HG03196 (cell line): ENCODE measurements around the gene CIDEB.
"Not testable (repeated sequence)": the region's sequence is repeated elsewhere in the genome, so short reads cannot be mapped to it uniquely, and the experiment has no call there.

Source experiments
- ATAC-seq: cut with Tn5 transposase; IDR thresholded peaks from one replicate; pipeline ENCODE4 v1.9.1; 2021; ENCODE audit not compliant: unreplicated experiment

CIDEB gene, protein sequence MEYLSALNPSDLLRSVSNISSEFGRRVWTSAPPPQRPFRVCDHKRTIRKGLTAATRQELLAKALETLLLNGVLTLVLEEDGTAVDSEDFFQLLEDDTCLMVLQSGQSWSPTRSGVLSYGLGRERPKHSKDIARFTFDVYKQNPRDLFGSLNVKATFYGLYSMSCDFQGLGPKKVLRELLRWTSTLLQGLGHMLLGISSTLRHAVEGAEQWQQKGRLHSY

DNA sequence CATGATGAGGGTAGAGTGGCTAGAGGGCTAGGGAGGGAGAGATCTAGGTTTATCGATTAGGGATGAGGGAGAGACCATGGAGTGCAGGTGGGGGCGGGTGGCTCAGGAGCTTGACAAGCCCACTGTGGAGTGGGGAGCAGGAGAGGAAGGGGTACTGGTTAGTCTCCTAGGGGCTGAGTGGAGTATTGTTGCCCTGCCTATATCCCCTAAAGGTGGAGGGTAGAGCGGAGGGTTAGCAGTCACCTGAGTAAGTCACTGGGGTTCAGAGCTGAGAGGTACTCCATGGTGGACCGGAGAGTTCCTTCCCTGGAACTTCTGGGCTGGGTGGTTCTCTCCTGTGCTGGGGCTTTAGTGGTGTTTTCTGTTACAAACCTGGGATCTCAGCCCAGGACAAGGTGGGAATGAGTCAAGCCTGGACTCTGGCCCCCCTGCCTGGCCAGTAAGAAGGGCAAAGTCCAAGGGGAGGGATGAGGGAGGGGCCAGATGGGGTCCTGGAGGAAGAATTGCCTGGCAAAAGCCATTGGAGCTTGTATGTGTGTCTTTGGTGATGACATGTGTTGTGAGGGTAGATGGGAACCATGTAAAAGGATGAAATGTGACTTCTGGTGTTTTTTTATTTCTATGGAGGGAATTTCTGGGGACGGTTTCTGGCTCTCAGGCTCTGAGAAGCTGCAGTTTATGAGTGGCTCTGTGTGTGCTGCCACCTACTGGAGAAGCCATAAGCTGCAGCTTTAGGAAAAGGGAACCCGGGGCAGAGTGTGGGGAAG is at the start of gene CIDEB:
Gene CIDEB (minus strand): TSS at position 403 of the 767 bp plus-strand sequence. CDS start 119 bp downstream, at position 284.
- ATAC-seq = no peak

DNA sequence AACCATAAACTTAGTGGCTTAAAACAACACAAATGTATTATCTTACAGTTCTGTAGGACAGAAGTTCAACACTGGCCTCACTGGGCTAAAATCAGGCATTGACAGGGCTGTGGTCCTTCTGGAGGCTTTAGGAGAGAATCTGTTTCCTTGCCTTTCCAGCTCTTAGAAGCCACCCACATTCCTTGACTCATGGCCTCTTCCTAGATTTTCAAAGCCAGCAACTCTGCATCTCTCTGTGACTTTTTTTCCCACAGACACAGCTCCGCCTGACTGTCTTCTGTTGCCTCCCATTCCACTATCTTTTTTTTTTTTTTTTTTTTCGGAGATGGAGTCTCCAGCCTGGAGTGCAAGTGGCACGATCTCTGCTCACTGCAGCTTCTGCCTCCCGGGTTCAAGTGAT is 48.4 kb upstream of the CIDEB start:
- no peak for ATAC-seq

GRCh38 chr14:24355009-24355408 is 47.2 kb upstream of the CIDEB start:
- ATAC-seq = no peak

GRCh38 chr14:24354482-24354825 is 46.7 kb upstream of the CIDEB start:
- not testable (repeated sequence) for ATAC-seq

DNA sequence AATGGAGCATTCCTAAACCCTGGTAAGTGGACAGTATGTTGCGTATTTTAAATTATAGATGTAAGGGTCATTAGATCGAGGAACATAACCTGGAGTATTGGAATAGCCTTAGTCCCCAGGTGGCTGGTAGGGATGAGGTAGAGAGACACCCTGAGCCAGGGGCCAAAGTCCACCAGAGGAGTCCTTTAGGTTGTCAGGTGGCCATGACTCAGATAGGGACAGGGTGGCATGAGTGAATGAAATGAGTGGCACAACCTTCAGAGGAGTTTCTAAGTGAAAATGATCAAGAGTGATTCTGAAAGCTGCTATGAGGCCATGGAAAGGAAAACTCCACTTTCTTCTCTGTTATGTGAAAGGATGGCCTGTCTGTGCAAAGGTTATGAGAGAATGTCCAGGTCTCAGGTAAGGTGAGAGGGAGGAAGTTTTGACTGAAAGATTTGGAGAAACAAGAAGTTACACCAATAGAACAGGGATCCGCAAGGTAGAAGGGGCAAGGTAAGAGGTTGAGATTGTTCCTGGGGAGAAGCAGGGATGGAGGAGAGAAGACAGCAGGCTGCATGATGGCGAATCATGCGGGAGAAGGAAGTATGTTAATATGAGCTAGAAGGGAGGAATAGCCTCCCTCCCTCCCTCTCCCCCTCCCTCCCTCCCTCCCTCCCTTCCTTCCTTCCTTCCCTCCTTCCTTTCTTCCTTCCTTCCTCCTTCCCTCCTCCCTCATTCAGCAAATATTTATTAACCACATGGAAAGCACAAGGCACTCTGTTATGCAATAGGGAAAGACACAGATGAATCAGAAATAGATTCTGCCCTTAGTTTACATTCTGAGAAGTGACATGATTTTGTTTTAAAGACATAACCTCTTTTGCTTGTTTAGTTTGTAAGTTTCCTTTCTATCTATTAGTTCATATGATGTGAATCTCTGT is 46.0 kb upstream of the CIDEB start:
- ATAC-seq = no peak

- no peak for ATAC-seq
Observed at GRCh38 chr14:24351517-24351916, 43.7 kb upstream of the CIDEB start.

GRCh38 chr14:24349742-24350141 is 42.0 kb upstream of the CIDEB start:
- no peak for ATAC-seq

DNA sequence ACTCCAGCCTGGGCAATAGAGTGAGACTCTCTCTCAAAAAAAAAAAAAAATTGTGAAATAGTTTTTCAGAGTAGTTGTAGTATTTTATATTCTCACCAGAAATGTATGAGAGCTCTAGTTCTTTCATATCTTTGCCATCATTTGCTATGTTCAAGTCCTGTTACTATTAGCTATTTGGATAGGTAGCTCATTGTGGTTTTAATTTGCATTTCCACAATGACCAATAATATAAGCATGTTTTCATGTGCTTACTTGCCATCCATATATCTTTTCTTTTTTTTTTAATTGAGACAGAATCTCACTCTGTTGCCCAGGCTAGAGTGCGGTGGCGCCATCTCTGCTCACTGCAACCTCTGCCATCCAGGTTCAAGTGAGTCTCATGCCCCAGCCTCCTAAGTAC is 40.4 kb upstream of the CIDEB start:
- ATAC-seq = no peak

DNA sequence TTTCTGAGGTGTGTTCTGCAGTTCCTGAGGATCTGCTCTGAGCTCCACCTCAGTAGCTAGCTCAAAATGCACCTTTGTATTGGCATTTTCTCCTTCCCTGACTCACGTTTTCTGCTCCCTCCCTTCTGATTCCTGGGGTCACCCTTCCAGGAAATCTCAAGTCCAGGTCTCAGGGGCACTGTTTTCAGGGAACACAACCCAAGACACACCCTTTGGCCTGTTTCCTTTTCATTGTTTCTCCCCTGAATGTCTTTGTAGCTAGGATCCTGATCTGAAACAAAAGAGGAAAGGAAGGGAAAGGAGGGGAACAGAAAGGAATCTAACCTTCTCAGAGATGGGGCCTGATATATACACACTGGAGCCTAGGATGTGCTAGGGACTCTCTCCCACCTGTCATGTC is 39.4 kb upstream of the CIDEB start:
- no peak for ATAC-seq

DNA sequence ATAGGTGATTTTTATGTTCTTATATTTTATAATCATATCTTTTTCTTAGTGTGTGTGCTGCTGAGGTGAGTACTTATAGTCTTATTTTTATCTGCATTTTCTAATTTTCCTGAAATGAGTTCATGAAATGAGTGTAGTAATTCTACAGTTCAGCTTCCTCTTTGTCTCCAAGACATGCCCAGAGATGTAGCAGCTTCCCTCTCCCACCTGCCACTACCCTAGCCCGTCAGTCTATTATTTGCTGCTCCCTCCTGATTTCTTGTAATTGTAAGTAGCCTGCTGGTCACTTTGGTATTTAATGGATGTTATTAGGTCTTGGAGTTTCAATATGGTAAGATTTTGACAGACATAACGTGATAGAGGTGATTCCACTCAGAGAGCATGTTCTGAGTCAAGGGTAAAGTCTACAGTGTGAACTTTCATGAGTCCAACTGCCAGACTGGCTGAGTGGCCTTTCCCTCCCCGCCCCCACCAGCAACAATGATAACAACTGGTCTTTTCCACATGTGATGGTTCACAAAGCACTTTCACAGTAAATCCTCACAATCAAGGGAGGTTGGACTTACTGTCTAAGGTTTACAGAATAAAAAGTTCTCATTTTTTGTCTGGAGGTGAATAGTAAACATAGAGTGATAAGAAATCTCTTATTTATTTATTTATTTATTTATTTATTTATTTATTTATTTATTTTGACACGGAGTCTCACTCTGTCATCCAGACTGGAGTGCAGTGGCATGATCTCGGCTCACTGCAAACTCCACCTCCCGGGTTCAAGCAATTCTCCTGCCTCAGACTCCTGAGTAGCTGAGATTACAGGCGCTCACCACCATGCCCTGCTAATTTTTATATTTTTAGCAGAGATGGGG is 36.3 kb upstream of the CIDEB start:
- ATAC-seq = no peak

- ATAC-seq = no peak
Observed at GRCh38 chr14:24342889-24343288, 35.1 kb upstream of the CIDEB start.

DNA sequence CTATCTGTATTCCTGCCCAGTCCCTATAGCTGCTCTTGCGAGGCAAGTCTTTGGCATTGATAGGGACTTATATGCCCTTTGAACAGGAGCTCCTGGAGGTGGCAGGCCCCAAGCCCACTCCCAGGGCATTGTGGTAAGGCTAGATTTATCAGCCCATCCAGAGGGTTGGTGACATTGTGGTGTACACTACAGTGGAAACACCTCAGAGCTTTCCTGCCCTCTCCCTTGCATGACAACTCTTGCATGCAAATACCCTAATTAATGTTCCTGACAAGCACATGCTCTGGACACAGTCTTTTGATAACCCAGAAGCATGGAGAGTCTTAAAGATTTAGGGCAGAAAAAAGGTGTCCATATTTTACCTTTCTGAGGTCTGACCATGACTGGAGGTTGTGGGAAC is 32.8 kb upstream of the CIDEB start:
- no peak for ATAC-seq

DNA sequence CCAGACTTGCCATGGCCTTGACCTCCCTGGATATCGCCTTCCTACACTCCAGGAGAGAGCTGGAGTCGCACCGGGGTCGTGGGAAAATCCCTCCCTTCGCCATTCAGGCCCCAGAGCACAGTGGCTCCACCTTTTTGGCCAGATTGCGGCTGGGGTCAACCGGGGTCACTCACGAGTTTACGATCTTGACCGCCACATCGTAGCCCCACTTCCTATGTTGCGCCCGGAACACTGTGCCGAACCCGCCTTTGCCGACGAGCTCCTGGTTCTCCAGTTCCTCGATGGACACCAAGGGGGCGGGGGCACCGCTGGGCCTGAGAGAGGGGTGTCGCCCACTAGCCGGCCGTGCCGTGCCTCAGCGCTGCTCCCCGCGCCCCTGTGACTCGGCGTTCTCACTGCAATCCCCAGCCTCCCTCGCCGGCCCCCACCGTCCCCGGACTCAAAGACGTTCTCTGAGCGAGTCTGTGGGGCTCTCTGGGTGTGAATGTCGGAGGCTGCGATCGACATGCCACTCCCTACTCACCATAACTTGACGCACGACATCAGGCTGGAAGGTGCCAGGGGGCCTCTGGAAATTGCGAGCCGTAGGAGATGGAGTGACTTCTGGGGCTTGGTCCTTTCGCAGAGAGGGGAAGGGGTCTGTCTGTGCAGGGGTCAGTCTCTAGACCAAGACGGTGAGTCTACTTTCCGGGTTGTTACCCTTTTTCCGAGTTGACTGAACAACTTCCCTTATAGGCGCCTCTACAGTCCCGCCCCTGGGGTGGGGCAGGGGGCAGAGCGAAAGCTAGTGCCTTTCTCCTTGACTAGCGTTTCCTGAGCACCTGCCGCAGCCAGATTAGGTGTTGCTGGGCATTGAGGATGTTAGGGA is 31.7 kb upstream of the CIDEB start, which contains the start of gene RIPK3:
Gene RIPK3 (minus strand): TSS at position 708 of the 868 bp plus-strand sequence. CDS start 165 bp downstream, at position 543.
- peak; percentile 77 for ATAC-seq

DNA sequence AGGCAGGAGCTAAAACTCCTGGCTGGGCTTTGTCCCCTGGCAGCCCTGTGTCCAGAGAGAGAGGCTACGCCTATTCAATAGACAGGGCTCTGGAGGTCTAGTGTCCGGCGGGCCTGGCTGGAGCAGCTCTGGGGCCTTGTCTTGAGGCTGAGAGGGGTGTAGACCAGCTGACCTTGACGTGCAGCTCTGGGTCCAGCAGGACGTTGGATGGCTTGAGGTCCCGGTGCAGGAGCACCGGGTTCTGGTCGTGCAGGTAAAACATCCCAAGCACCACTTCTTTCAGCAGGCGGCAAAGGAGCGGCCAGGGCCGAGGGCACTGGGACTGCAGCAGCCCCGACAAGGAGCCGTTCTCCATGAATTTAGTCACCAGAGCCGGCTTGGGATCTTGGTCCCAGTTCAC is 31.1 kb upstream of the CIDEB start:
- ATAC-seq = no peak

DNA sequence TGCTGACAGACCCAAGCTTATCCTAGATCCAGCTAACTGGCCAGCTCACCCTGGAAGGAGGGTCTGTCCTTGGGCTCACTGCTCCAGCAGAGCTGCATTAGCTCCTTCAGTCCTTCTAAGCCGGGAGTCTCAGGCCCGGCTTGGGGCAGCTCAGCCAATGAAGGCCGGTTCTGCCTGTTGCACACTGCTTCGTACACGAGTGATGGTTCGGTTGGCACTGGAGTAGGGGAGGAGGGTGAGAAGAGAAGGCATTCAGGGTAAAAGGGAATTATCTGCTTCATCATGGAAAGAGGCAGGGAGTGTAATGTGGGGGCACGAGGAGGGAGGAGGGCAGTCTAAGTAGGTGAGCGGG is 30.0 kb upstream of the CIDEB start:
- no peak for ATAC-seq

DNA sequence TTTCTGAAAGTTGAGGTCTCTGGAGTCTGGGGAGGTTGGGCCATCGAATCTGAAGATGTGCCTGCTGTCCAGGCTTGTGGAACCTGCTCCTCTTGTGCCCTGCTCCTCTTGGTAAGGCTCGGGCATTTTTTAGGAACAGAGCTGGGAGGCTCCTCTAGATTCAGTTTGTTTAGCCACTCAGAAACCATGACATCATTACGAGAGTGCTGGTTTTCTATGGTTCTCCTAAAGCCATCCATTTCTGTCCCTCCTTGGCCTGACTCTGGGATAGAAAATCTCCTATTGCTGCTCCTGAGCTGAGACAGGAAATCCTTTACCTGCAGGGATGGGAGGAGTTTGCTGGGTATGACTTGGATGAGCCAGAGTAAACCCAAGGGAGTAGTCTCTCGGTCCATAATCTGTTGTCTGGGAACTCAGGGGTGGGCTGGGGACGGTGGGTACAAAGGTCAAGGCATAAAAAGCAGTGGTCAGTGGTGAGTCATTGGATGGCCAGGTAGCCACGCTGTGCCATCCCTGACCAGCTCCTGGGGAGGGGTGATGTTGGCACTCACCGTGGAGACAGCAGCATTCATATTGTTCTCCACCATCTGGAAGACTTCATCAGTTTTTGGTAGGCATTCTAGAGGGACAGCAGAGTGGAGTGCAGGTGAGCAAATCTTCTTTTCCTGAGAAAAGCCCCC is 29.5 kb upstream of the CIDEB start:
- no peak for ATAC-seq

DNA sequence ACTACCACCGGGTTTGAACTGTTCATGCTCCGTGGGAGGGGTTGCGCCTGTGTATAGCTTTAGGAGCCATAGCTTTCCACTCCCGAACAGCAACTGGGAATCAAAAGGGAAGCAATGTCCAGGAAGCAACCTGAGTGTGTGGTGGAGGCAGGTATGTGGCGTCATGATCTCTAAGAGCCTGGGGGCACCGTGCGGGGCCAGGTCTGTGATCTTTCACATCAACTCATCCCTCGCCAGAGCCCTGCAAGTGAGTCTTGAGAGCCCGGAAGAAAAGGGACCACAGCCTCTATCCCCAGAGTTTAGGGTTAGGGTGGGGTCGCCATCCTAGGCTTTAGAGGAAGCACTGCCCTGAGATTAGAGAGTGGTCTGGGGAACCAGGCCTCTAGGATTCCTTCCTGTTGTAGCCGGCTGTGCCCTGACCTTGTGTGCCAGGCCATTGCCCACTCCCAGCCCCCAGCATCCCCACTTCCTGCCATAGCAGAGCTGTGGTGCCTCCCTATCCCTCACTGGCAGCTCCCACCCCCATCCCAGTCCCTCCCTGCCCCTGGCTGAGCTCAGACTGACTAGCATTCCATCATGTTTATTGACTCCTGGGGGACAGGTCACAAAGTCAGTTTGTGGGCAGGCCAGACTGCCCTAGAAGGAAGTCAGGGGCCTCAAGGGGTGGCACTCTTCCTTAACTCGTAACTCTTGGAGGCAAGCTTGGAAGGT is 27.8 kb upstream of the CIDEB start:
- no peak for ATAC-seq

DNA sequence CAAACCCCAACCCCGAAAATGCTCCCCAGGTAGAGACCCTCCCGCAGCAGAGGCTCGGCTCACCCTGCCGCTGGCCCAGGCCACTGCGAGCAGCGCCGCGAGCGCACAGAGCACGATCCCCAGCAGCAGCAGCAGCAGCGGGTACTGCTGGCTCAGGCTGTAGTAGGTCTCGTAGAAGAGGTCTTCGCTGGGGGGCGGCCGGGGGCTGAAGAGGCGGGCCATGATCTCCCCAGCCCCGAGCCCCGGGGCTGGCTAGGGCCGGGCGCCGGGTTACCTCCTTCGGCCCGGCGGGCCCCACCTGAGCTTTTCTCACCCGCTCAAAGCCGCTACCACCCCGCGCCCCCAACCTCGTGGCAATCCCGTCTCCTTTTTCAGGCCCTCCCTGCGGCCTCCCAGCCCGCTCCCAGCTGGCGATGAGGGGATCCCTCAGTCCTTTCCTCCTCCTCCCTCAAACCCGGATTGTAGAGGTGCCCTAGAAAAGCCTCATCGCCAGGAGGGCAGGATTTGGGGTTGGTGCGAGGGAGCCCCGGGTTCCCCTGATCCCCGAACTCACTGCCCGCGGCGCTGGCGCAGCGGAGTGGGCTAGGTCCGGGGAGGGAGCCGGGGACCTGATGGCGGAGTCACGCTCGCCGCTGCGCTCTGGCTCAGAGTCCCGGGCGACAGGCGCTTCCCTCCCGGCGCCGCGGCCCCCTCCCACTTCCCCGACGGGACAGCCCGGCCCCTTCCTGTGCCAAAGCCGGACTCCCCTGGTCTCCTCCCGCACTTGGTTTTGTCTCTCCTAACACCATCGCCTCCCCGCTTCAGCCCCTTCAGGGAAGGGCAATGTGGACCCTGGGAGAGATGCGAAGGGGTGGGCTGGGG is 26.9 kb upstream of the CIDEB start, which contains the start of gene ADCY4:
Gene ADCY4 (minus strand): TSS at position 641 of the 861 bp plus-strand sequence. CDS start 419 bp downstream, at position 222.
- no peak for ATAC-seq
